Measurements from ENCODE around the gene SLC10A7.

SLC10A7 gene

DNA sequence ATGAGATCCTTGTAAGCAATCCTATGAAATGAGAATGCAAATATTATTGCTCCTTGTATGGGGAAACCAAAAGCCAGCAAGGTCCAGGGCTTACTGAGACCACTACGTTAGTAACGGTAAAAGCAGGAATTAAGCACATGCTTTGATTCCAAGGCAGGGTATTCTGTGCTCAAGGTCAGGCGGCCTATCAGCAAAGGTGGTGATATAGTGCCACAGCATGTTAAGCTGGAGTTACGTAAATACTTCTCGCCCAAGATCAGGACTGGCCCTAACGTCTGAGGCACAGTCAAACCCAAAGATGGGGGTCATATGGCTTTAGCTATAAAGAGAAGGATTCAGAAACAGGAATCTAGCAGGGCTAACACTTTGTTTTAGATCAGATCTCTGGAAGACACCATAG lies 27.6 kb downstream of the SLC10A7 start:
- DNase-seq = no peak

DNA sequence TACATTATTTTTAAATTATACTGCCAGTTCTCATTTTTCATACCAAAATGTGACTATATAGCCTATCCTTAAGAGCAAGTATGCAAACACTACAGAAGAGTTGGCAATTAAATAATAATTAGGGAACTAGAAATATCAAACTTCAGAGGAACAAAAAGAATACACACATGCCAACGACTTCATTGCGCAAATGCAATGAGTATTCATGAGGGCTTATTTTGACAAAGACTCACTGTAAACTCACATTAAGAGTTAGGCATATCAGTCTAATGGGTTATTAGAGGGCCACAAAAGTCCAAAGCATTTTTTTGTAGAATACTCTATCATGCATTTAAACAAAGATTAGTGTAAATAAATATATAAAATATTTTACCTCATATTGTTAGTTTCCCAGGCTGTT lies 31.6 kb downstream of the SLC10A7 start:
- no peak for DNase-seq

DNA sequence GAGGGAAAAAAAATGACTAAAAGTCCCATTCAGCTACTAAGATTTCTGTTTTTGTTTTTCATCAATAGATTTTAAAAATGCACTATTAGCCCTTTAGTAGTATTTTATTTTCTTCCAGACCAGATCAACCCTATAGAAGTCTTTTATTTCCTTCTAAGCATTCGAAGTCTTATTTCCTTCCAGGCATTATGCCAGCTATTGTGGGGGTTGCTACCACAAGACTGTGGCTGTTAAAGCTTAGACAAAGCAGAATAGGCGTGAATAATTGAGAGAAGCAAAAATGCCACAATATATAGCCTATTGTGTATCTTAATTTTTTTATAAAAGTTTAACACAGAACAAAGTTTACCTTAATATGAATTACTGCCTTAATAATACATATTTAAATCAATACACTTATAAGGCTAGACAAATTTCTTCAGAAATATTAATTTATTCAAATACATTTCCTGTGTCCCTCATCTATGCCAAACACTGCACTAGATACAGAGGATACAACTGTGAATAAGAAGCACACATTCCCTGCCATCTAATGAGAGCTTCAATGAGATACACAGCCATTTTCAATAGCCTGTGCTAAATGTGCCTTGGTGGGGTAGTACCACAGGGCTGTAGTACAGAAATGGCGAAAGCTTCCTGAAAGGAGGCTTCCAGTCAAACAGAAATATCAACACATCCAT lies 33.1 kb downstream of the SLC10A7 start:
- no peak for DNase-seq

DNA sequence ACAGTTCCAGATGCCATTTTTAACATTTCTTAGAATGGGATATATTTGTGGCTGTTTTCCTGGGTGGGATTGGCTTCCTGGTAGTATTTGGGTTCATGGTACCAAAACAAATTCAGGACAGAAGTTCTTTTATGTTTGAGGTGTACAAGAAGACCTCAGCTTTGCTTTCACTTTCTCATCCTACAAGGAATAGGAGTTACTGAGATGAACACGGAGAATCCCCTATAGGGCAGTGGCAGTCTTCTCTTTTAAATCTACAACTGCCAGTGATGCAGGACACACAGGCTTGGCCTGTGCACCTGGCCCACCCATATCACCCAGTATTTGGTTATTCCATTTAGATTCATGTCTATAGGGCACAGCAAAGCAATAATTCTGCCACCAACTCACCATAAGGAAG lies 35.2 kb downstream of the SLC10A7 start:
- DNase-seq = no peak

DNA sequence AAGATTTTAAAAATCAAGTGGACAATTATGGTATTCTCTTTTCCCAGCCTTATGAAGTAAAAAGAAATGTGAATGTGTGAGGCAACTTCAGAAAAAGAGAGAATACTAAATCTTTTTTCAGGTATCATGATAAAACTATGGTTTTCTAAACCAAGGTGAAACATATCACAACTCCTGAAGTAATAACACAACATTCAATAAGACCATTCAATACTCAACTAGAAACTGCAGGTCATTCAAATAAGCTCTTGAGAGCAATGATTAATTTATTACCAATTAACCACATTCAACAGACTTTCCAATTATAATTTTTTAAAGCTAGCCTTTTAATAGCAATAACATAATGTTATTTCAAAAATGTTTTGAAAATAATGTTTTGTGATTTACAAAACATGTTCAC lies 35.8 kb downstream of the SLC10A7 start:
- no peak for DNase-seq

DNA sequence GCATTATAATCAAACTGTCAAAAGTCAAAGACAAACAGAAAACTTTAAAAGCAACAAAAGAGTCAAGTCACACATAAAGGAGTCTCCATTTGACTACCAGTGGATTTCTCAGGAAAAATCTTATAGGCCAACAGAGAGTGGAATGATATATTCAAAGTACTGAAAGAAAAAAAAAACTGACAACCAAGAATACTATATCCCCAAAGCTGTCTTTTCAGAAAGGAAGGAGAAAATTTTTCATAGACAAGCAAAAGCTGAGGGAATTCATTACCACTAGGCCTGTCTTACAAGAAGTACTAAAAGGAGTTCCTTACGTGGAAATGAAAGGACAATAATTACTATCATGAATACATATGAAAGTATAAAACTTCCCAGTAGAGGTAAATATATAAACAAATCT lies 39.0 kb downstream of the SLC10A7 start:
- DNase-seq = no peak

DNA sequence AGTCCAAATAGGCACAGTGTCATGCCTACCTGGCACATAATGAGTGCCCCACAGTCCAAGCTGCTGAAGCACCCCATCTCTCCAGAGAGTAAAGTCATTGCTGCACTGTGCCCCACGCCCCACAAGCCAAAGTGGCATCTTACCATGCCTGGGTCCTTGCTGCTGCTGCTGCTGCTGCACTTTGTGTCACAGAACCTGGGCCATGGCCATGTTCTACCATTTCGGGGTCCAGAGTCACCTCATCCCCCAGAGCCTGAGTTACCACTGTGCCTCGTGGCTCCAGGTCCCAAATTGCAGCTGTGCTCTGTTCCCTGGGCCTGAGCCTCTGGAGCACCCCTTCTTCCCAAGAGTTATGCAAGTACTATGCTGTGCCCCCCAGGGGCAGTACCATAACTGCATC lies 40.5 kb downstream of the SLC10A7 start:
- no peak for DNase-seq

- DNase-seq = no peak
Observed at GRCh38 chr4:146478009-146478408, 43.7 kb downstream of the SLC10A7 start.

DNA sequence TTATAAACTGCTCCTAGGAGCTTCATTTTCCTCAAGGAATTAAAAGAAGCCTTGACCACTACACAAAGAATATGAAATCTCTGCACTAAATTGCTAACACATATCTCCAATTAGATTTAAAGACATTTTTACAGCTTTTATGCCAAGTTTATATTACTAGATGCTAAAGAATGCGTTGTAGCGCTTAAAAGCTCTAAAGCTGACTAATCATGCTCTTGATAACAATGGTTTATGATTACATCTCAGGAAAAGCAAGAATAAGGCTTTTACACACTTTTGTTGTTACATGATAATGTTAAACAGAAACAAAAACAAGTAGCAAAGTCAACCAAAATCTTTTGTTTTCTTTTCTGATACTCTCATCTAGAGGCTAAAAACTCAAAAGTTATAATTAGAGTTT lies 44.7 kb downstream of the SLC10A7 start:
- no peak for DNase-seq

DNA sequence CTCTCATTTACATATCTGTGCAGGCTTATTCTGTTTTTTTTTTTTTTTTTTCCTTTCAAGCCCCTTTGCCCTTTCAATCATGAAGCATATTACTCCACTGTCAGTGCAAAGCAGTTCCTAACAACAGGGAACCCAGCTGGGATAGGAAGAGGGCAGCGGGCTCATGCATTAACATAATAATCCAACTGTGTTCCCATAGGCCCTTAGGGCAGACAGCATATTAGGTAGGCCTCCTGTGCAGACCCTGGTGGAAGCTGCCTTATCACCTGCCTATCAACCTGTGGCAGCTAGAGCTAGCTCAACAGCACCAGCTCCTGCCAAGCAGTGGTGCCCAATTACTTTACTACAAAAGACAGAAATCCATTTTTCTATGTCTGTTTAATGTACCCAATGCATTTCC lies 49.3 kb downstream of the SLC10A7 start:
- no peak for DNase-seq

DNA sequence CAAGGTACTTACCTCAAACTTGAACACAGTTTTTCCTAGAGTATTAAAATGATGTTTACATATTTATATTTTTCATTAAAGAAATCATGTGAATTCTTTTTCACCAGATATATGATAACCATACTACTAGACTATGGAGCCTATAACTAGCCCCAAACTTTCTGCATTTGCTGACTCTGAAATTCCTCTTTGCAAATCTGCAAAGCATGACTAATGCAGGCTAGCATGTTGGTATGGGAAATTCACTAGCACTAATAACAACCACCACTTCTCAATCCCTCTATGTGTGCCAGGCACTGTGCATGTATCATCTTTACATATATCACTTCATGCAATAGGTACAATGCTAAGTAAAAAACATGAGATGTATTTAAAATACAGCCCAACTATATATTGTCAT lies 51.1 kb downstream of the SLC10A7 start:
- no peak for DNase-seq

DNA sequence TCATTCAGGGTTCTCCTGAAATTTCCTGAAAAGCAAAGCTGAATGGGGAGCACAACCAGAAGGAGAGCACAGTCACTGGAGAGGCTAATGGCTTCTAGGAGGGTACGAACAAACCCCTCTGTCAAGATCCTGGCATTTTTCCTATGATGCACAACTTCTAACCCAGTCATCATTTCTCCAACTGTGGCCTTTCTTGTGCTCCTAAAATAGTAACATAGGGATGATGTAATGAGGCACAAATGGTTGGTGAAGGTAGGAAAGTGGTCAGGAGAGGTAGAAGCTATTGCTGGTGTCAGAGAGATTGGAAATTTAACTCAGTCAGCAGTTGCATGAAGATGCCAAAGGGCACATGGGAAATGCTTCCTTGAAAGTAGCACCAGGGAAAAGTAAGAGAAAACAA lies 52.7 kb downstream of the SLC10A7 start:
- DNase-seq = no peak

- no peak for DNase-seq
Observed at GRCh38 chr4:146465628-146466027, 56.1 kb downstream of the SLC10A7 start.

DNA sequence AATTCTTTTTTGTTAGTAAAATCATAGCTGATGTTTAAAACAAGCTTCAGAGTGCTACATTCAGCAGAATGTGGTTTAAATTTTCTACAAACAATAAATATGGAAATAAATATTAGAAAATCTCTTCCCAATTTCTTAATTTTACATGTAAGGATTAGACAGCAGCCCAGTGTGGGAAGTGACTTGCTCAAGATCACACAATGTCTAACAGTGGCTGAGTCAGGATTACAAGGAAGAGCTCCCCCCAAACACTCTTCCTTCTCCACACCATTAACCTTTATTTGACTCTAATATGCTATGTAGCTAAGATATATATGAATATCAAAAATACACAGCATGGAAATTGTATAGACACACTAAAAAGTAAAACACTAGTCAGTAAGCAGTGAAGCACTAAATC lies 59.5 kb downstream of the SLC10A7 start:
- no peak for DNase-seq

GRCh38 chr4:146458594-146458993 lies 63.1 kb downstream of the SLC10A7 start:
- no peak for DNase-seq

DNA sequence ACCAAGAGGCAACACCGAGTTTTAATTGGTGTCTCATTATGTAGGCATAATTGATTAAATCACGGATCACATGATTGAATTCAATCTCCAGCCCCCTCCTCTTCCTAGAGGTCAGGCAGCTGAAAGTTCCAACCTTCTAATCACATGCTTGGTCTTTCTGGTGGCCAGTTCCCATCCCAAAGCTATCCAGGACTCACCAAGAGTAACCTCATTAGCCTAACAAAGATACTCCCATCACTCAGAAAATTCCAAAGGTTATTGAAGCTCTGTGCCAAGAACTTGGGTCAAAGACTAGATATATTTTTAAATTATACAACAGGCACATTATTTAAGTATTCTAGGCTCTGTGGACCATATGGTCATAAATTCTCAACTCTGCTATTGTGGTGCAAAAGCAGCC lies 65.1 kb downstream of the SLC10A7 start:
- no peak for DNase-seq

GRCh38 chr4:146453181-146453807 lies 68.4 kb downstream of the SLC10A7 start:
- DNase-seq = no peak

DNA sequence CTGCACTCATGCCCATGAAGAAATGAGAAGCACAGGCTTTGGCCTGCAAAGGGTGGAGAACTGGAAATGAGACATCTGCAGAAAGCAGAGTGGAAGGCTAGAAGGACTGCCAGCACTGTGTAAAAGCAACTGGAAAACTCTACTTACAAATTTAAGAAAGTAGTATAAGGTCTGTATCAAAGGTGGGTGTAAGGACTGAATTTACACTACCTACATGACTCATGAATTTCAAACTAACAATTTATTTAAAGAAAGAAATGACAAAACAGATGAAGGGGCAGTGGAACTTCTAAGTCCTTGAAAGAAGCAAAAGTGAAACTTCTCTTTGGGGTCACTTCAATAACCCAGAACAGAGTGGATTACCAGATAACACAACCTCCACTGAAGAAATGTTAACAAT lies 71.2 kb downstream of the SLC10A7 start:
- DNase-seq = no peak

GRCh38 chr4:146446555-146446954 lies 75.2 kb downstream of the SLC10A7 start:
- no peak for DNase-seq

- DNase-seq = no peak
Observed at GRCh38 chr4:146445198-146446150, 76.3 kb downstream of the SLC10A7 start.

GRCh38 chr4:146443525-146443924 lies 78.2 kb downstream of the SLC10A7 start:
- DNase-seq = no peak

DNA sequence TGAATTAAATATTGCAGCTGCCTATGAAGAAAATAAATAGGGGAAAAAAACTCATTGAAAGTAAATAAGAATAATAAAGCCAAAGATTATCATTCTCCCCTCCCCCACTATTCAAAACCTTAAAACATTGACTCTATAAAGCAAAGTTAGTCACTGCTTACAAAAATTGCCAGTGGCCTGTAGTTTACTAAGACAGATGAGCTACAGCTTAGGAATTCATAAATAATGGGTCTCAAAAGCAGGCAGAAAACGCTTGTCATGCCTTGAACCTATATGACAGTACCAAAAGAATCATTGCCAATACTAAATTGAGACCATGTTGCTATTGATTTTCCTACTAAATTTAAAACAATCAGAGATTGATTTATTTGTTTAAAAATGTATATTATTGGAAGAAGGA lies 78.9 kb downstream of the SLC10A7 start:
- DNase-seq = no peak

- no peak for DNase-seq
Observed at GRCh38 chr4:146439999-146440398, 81.7 kb downstream of the SLC10A7 start.

DNA sequence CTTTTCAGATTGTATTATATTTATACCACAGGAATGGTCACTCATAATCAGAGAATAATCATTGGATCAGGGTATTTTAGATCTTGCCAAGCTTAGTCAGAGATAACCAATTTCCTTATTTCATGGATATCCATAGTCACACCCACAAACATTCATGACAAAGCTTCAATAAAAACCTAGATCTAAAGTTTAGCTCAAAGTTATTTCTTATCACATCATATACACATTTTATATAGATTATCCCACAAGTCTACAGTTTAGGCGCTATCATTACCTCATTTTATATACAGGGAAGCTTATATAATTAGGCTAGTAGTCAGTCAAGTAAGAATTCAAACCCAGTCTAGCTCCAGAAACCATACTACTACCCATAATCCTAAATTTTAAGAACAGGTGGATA lies 82.3 kb downstream of the SLC10A7 start:
- no peak for DNase-seq

Measured in stimulated activated CD4-positive, alpha-beta T cell treated with anti-CD3 and anti-CD28 coated beads, Interleukin-2, amount 100 ng/mL, for 48 hours (primary cell).